GM19035 (cell line): ENCODE data around the gene CTCF.
A peak's percentile ranks its signal among the peaks of the same experiment; 100 is the strongest.
"Not testable (repeated sequence)": the region's sequence is repeated elsewhere in the genome, so short reads cannot be mapped to it uniquely, and the experiment has no call there.

ENCODE experiments used
- ATAC-seq: cut with Tn5 transposase; IDR thresholded peaks from one replicate; pipeline ENCODE4 v1.9.1; 2021; ENCODE audit not compliant: unreplicated experiment

The CTCF gene

DNA sequence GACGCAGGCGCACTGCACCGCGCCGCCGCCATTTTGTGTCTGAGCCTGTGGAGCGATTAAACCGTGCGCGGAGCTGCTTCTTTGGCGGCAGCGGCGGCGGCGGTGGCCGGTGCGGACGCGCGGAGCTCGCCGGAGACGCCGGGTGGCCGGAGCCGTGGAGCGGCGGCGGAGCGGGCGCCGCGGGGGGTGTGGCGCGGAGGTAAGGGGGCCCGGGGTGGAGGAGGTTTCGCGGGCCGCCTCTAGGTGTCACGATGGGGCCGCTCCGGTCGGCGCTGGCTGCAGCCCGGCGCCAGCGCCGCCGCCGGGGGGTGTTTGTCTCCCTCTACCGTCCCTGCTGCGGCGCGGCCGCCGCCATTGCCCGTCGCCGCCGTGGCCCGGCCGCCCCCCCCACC, at the start of gene CTCF:
TSS of gene CTCF (plus strand) at position 1 of the 392 bp plus-strand sequence. CDS start 48,307 bp downstream, outside the sequence.
- peak; percentile 53 for ATAC-seq

DNA sequence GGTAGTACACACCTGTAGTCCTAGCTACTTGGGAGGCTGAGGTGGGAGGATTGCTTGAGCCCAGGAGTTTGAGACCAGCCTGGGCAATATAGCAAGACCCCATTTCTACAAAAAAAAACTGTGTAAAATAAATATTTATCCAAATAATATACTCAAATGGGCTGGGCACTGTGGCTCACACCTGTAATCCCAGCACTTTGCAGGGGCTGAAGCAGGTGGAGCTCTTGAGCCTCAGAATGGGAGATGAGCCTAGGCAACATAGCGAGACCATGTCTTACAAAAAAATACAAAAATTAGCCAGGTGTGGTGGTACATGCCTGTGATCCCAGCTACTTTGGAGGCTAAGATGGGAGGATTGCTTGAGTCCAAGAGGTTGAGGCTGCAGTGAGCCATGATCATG, 48.4 kb upstream of the CTCF start:
- ATAC-seq = not testable (repeated sequence)

- no peak for ATAC-seq
Measured at GRCh38 chr16:67514382-67514828, 47.9 kb upstream of the CTCF start.

GRCh38 chr16:67516296-67517154, 45.8 kb upstream of the CTCF start:
- no peak for ATAC-seq

DNA sequence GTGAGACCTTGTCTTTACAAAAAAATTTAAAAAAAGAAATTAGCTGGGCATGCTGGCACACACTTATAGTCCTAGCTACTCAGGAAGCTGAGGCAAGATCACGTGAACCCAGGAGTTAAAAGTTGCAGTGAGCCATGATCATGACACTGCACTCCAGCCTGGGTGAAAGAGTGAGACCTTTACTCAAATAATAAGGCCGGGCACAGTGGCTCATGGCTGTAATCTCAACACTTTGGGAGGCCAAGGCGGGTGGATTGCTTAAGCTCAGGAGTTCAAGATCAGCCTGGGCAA, 45.2 kb upstream of the CTCF start:
- no peak for ATAC-seq

GRCh38 chr16:67517661-67518423, 44.5 kb upstream of the CTCF start:
- ATAC-seq = no peak

DNA sequence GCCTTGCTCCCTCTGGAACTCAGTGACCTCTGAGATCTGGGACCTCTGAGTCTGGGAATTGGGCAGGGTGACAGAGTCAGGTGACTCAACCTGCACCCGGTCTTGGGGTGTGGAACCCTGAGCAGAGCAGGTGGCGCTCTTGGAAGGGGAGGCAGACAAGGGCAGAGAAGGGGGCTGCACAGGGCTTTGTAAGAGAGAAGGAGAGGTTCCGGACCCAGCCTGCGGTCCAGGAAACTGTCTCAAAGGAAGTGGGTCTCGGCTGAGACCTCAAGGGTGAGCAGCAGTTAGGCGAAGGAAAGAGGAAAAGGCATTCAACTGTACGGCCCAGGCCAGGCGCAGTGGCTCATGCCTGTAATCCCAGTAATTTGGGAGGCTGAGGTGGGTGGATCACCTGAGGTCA, 43.6 kb upstream of the CTCF start:
- no peak for ATAC-seq

- ATAC-seq = no peak
Measured at GRCh38 chr16:67519242-67519641, 43.1 kb upstream of the CTCF start.

GRCh38 chr16:67521095-67521804, 41.1 kb upstream of the CTCF start:
- ATAC-seq = peak; percentile 76

DNA sequence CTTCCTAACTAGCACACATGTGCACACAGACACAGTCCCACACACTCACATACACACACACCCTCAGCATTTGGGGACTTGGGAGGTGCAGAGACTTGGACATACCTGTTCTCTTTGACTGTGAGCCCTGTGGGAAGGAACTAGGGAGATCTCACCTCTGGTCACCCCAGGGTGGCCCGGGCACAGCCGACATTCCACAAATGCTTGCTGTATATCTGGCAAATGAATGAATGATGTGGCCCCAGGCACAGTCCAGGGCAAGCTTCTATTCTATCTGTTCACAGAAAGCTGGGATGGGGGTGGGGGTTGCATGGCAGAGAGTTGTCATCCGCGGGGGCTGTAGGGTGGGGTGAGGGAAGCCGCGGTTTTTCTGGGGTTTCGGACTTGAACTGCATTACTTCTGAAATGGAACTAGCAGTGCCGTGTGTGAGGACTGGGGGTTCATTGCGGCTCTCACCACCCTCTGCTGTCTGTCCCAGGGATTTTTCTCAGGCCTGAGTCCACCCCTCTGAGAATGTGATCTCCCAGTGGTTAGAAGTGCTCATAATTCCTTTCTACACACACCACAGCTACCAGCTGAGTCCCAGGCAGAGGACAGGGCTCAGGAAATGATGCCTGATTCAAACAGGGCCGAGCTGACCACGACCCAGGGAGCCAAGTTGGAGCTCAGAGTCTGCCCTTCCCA, 37.0 kb upstream of the CTCF start:
- ATAC-seq = no peak

DNA sequence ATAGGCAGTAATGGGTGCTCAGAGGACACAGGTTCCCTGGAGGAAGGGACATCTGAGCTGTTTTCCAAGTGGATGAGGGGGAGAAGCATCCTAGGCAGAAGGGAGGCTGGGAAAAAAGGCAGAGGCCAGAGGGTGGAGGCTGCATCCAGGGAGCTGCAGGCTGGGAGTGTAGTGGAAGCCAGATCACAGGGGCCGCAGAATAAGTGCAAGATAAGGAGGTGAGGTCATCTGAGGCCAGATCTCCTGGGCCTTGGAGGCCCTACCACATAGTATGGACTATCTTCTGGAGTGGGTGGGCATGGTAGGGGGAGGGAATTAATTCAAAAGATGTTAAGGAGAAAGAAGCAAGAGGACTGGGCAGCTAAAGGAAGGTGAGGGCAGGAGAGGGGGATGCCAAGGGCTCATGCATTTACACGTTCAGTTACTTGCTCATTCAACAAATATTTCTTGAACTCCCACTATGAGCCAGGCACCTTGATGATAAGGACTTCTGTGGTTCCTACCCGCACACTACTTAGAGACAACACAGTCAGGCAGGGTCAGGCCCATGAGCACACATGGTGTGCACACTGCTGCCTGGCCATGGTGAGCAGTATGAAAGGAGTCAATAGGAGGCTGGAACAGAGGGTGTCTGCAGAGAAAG, 36.1 kb upstream of the CTCF start:
- no peak for ATAC-seq

- no peak for ATAC-seq
Measured at GRCh38 chr16:67528222-67528869, 34.0 kb upstream of the CTCF start, which contains the start of gene RIPOR1. RIPOR1 (plus strand) TSS chr16:67528829; CDS start chr16:67538447, 9,618 bp downstream.

DNA sequence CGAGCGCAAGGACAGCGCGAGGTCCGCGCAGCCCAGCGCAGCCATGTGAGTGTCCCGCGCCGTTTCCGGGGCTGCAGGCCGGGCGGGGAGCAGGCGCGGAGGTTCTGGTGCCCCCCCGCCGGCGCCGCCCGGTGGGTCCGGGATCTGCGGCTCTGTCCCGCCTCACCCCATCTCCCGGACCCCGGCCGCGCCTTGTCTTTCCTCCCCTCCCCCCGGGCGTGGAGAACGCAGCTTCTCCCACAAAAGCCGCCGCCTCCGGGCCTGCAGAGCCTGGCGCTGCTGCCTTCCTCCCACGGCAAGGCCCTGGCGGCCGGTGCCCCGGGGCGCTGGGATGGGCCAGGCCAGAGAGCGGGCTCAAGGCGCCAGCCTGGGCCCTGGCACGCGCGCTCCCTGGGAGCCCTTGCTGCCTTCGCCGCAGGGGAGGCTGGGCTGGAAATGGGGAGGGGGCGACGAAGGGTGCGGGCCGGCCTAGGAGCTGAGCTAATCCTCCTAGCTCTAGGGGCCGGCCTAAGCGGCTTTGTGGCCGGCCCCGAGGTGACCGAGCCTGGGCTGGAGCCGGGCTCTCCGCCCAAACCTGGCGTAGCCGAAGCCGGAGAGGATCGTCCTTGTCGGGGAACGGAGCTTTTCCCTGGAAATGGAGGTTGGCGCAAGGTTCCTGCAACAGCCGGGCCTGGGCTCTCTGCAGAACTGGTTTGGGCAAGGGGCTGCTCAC, 33.3 kb upstream of the CTCF start:
- ATAC-seq = no peak

DNA sequence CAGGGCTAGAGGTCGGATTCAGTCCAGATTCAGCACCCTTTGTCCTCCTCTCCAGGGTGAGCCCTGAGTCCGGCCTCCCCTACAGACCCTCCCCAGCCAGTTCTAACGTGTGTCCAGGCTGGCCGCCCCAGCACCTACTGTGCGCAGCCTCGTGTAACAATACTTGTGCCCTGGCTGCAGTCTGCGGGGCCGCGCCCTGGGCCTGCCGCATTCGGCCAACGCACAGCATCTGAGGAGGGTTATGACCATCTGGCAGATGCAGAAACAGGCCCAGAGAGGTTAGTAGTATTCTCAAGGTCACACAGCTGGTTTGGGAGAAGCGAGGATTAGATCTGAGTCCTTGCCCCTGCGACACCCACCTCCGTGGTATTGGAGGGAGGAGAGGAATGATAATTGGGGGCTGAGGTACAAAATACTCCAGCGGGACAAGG, 32.7 kb upstream of the CTCF start:
- ATAC-seq = no peak

DNA sequence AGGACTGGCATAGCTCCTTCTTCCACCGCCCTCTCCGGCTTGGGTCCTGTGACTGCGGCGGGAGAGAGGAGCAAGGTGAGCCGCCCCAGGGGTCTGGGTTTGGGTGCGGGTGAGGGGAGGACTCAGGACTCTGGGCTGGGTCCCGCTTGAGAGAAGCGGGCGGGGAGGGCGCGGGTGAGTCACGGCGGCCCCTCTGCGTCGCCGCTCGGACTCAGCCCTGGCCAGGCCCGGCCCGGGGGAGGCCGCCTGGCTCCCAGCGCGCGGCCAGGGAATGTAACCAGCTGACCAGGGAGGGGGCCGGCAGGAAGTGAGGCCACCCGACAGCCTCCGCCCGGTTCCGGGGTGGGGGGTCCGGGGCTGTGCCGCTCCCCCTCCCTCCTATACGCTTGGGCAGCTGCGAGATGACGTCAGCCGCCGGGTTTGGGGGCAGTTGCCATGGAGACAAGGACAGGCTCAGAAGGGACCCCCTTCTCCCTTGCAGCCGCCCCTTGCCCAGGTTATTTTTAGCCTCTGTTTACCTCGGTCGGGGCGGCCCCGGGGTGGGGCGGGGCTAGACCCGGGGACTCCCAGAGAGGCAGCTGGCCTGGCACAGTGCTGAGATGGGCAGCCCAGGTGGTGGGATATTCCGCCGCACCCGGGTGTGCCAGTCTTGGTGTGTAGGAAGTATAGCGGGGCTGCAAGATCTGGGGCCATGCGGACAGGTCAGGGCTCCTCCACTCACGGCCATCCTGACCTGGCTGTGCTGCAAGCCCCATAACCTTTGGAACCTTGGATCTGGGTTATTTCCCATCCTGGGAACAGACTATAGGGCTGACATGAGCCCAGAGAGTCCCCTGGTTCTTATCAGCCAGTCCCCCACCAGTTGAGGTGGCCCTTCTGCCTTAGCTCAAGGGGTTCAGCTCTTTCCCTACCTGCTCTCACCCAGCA, 32.0 kb upstream of the CTCF start:
- no peak for ATAC-seq

GRCh38 chr16:67531247-67531646, 31.1 kb upstream of the CTCF start:
- ATAC-seq = no peak

- no peak for ATAC-seq
Measured at GRCh38 chr16:67533024-67533560, 29.2 kb upstream of the CTCF start.

GRCh38 chr16:67533987-67534386, 28.3 kb upstream of the CTCF start:
- ATAC-seq = not testable (repeated sequence)
